Keratinocyte (primary cell): ENCODE results near the gene FAM185A. TPM values are rescaled to one million over a fixed set of nuclear protein-coding genes. Genes with fewer than 3 reads are reported as not detected.
"Not testable (repeated sequence)": the region's sequence is repeated elsewhere in the genome, so short reads cannot be mapped to it uniquely, and the experiment has no call there.

Source experiments
- DNase-seq: peaks from one replicate; pipeline ENCODE4 v3.0.0-alpha.2; 2011; ENCODE audit warnings: low read depth, missing footprints, low spot score
- FAIRE-seq: peaks from 2 replicates; lab custom pipeline; 2011; peaks lifted over from hg19 to GRCh38; lab: Jason Lieb, UNC
- H2AFZ ChIP-seq: 2 replicates; pipeline ENCODE4 v1.6.0; 2012; ENCODE audit warnings: low read length, control low read depth, inconsistent platforms; ENCODE audit not compliant: control insufficient read depth
- H3K27ac ChIP-seq: 2 replicates; pipeline ENCODE4 v1.5.1; 2011; ENCODE audit warnings: low read length; ENCODE audit not compliant: control insufficient read depth, insufficient read depth
- H3K27me3 ChIP-seq: 3 replicates; pipeline ENCODE4 v1.6.0; 2011; ENCODE audit warnings: low read length; ENCODE audit not compliant: control insufficient read depth, insufficient read depth; ENCODE audit errors: extremely low read depth
- H3K36me3 ChIP-seq, 2 experiments: 2 replicates in 1 of 2; 3 replicates in 1 of 2; pipeline ENCODE4 v1.5.1; 2011; ENCODE audit warnings: low read length in 2 of 2, mild to moderate bottlenecking in 1 of 2; ENCODE audit not compliant: control insufficient read depth in 2 of 2, insufficient read depth in 2 of 2; ENCODE audit errors: extremely low read depth in 1 of 2
- H3K4me1 ChIP-seq: 3 replicates; pipeline ENCODE4 v1.5.1; 2011; ENCODE audit warnings: low read length; ENCODE audit not compliant: control insufficient read depth, insufficient read depth; ENCODE audit errors: extremely low read depth
- H3K4me2 ChIP-seq: 3 replicates; pipeline ENCODE4 v1.6.0; 2011; ENCODE audit warnings: low read depth, low read length; ENCODE audit not compliant: control insufficient read depth, insufficient read depth; ENCODE audit errors: extremely low read depth
- H3K4me3 ChIP-seq, 3 experiments: fragments of 200-600 bp in 1 of 3; sonication (generic) in 1 of 3; 2 replicates in 2 of 3; 3 replicates in 1 of 3; pipeline ENCODE4 v1.5.1; 2011 to 2016; ENCODE audit warnings: low read length in 3 of 3, mild to moderate bottlenecking in 3 of 3, control low read depth in 2 of 3, inconsistent platforms in 1 of 3, low read depth in 1 of 3, mixed read lengths in 1 of 3, mixed run types in 1 of 3, moderate library complexity in 1 of 3; ENCODE audit not compliant: control insufficient read depth in 2 of 3, insufficient read depth in 2 of 3; ENCODE audit errors: extremely low read depth in 1 of 3
- H3K79me2 ChIP-seq: 2 replicates; pipeline ENCODE4 v1.6.0; 2012; ENCODE audit warnings: low read length; ENCODE audit not compliant: control insufficient read depth, insufficient read depth
- H3K9ac ChIP-seq: 3 replicates; pipeline ENCODE4 v1.6.0; 2011; ENCODE audit warnings: low read length; ENCODE audit not compliant: control insufficient read depth, insufficient read depth; ENCODE audit errors: extremely low read depth
- H3K9me1 ChIP-seq: 3 replicates; pipeline ENCODE4 v1.6.0; 2011; ENCODE audit warnings: low read length; ENCODE audit not compliant: control insufficient read depth, insufficient read depth; ENCODE audit errors: extremely low read depth
- H3K9me3 ChIP-seq: 2 replicates; pipeline ENCODE4 v1.5.1; 2012; ENCODE audit warnings: low read depth, low read length; ENCODE audit not compliant: control insufficient read depth
- H4K20me1 ChIP-seq: 3 replicates; pipeline ENCODE4 v1.6.0; 2011; ENCODE audit warnings: low read length; ENCODE audit not compliant: control insufficient read depth, insufficient read depth; ENCODE audit errors: extremely low read depth
- dilution Hi-C: fragments of 300-500 bp; cut with MboI; formaldehyde crosslinking; loops from one replicate; pipeline ENCODE4 v1.7.0; 2020; ENCODE audit warnings: low sequenced_read_pairs; ENCODE audit not compliant: extremely low pct_ligation_motif_present
- polyA minus RNA-seq, 3 experiments: library from RNA; depleted of rRNA, polyadenylated mRNA; stranded (reverse); fragments of >200 nt; gene quantifications; 1 replicate in 1 of 3; 2 replicates in 1 of 3; 3 replicates in 1 of 3; pipeline ENCODE4 v1.2.3, GENCODE V29; 2011
- polyA plus RNA-seq, 5 experiments: library from polyadenylated mRNA; depleted of rRNA in 3 of 5; stranded (reverse) in 3 of 5; stranded (forward) in 1 of 5; unstranded in 1 of 5; fragments of >200 nt; gene quantifications; 1 replicate in 1 of 5; 2 replicates in 3 of 5; 3 replicates in 1 of 5; pipeline versions ENCODE4 v1.2.1 to v1.2.3, GENCODE V29; 2011 to 2012; ENCODE audit warnings: missing spikeins in 2 of 5, low read depth in 1 of 5, low replicate concordance in 1 of 5

FAM185A gene
- polyA plus RNA-seq (2.9 to 7.3 TPM (median 4.1 TPM) in 3 replicates), polyA minus RNA-seq (0.43 to 11.0 TPM (median 4.1 TPM) in 3 replicates)
- polyA plus RNA-seq (2011; ENCODE audit: low read depth): 5.8 TPM
- 2.7 and 5.6 TPM in 2 replicates for polyA plus RNA-seq (2011; cell fraction: cytosol; rRNA removed)
- 5.8 and 7.5 TPM in 2 replicates for polyA plus RNA-seq (2011; cell fraction: nucleus; rRNA removed)
- 2.6 and 3.2 TPM in 2 replicates for polyA plus RNA-seq (2012; ENCODE audit: low replicate concordance)
- polyA minus RNA-seq (2011; cell fraction: cytosol; rRNA and poly(A)+ RNA removed): 4.4 TPM
- 10.2 and 12.1 TPM in 2 replicates for polyA minus RNA-seq (2011; cell fraction: nucleus; rRNA and poly(A)+ RNA removed)

DNA sequence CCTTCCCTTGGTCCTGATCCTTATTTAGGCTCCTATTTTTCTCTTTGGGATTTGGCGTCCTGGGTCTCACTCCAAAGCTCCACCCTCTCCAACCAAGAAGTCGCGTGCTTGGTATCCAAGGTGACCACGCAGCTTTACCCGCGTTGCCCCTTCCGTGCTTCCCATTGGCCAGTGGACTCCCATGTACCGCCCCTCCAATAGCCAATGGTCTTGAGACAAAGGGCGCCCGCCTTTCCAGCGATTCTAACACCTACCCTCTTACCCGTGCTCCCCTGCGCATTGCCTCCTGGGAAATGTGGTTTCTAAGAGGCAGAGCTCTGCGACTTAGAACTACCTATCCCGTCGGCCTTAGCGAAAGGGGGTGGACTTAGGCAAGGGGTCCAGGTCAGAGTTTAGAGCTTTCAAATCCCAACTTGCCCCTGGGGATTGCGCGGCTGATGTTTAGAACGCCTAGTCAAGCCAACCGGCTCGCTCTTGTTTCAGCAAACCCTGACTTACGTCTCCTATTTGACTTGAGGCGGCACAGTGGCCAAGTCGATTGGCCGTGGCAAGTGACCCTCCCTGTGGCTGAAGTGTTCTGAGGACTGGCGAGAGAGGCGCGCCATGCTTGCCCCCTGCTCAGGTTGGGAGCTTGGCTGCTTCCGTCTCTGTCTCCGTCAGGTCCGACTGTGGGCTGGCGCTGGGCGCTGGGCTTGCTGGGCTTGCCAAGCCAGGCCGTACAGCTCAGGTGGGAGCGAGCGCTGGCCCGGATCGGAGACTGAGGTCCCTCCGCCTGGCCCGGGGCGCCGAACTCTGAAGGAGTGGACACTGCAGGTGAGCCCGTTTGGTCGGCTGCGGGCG, at the start of gene FAM185A:
Gene FAM185A (plus strand): TSS at position 395 of the 840 bp plus-strand sequence. CDS start 209 bp downstream, at position 604.
- Histone ChIP-seq H3K9ac (peak within 1 kb of the TSS; percentile 78), H3K27ac (peak within 1 kb of the TSS; percentile 60), H3K4me2 (peak within 1 kb of the TSS; percentile 93), H2AFZ (peak within 1 kb of the TSS; percentile 90), H3K4me3 (peak within 1 kb of the TSS; percentile 58 to 71 (median 68))
- H3K9me3 ChIP-seq, dilution Hi-C loops, H3K79me2 ChIP-seq, H3K4me1 ChIP-seq, H4K20me1 ChIP-seq, H3K9me1 ChIP-seq, H3K27me3 ChIP-seq, H3K36me3 ChIP-seq: not testable (repeated sequence)
- DNase-seq (peak; percentile 91), FAIRE-seq (peak; percentile 95)

DNA sequence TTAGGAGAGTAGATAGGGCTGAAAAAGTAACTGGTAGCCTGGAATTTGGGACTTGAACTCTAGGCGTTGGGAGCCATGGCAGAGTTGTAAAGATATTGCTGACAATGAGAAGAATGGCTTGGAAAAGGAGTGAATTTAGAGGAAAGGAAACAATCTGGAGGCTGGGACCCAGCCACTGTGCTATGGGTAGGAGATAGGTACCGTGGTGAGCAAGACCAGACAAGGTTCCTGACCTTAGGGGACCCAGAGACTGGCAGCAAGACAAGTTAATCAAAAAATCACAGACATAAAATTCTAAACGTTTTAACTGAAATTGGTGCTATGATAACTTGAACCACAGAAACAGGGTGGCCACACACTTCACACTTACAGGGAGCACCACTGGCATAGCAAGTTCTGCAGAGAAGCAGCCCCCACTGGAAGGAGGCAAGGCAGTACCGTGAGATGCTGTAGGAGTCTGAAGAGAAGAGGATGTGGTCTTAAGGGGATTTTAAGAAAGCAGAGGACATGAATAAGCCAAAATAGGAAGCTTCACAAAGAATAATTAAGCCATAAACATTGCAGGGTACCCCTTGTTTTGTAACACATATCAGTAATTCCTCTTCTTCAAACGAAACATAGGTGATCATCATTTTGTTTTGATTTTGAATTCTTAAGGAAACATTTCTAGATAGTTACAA, 35.6 kb upstream of the FAM185A start:
- H3K9me1 ChIP-seq, H3K9me3 ChIP-seq, dilution Hi-C loops, FAIRE-seq, H3K4me3 ChIP-seq, DNase-seq, H4K20me1 ChIP-seq, H3K27me3 ChIP-seq, H3K79me2 ChIP-seq, H3K36me3 ChIP-seq: not testable (repeated sequence)
- Histone ChIP-seq H2AFZ (peak overlapping the region; percentile 19), H3K4me2 (peak overlapping the region; percentile 41), H3K27ac (peak overlapping the region; percentile 31), H3K9ac (peak overlapping the region; percentile 9), H3K4me1 (peaks cover 11% of the 10 kb centered on the region)

DNA sequence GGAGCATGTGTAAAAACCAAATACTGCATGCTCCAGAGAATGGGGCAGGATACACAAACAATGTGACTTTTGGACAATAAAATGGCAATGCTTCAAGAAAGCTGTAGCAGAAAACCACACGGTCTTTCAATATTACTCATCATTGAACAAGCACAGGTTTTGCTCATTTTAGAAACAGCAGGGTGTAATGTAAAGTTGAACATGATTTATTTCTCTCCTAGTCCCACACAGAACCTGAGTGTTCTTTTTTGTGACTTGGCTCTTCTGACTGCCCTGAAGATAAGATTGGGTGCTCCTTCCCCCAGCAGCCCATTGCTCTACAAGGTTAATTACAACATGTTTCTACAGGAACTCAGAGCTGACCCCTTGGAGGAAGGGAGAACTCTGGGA, 35.1 kb upstream of the FAM185A start:
- peaks cover 11% of the 10 kb centered on the region for H3K4me1 ChIP-seq
- H3K27ac ChIP-seq: peak overlapping the region; percentile 31
- H2AFZ ChIP-seq, H3K27me3 ChIP-seq, H4K20me1 ChIP-seq, H3K36me3 ChIP-seq, H3K9me3 ChIP-seq, H3K9me1 ChIP-seq, DNase-seq, H3K4me3 ChIP-seq, H3K9ac ChIP-seq, H3K79me2 ChIP-seq, dilution Hi-C loops: not testable (repeated sequence)
- peak; percentile 70 for FAIRE-seq
- peak overlapping the region; percentile 41 for H3K4me2 ChIP-seq

DNA sequence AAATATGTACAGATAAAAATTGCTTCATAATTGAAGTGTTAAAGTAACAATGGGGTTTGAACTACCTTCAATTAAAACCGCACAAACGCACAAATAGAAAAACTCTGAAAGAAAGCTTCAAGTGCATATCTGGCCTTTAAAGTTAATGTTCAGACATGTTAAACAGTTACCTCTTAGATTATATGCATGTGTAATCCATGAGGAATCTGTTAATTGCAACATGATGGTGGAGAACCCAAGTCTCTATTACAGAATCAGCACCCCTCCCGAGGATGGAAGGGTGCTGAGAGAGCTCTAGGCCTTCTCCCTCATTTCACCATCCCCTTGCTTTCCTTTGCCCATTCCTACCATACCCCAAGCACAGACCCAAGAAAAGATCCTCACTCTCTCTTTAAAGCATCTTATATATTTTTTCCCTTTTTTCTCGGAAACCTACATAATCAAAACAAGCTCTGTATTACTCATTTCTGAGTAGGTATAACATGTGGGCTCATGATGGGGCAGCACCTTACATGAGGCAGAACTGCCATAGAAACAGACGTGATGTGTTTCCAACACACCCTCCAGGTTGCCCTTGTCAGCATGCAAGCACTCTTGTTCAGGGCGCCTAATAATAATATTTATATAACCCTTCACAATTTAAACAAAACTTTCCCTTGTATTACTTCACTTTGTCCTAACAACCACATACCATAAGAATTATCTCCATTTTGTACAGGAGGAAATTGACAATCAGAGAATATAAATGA, 33.9 kb upstream of the FAM185A start:
- H3K36me3 ChIP-seq, H3K9me3 ChIP-seq, H3K79me2 ChIP-seq, H4K20me1 ChIP-seq, DNase-seq, H3K4me3 ChIP-seq, H2AFZ ChIP-seq, H3K27me3 ChIP-seq, H3K9me1 ChIP-seq, dilution Hi-C loops: not testable (repeated sequence)
- FAIRE-seq: peak; percentile 29
- peak overlapping the region; percentile 50 for H3K9ac ChIP-seq
- H3K4me1 ChIP-seq: peaks cover 11% of the 10 kb centered on the region
- H3K4me2 ChIP-seq: peak overlapping the region; percentile 41
- H3K27ac ChIP-seq: peak overlapping the region; percentile 89
